Measurements from ENCODE around the gene CIC.

Gene CIC

GRCh38 chr19:42268704-42269477 is at the start of gene CIC:
Gene CIC (plus strand): TSS chr19:42269252. CDS start chr19:42271784, 2,532 bp downstream.
- peak; percentile 91 to 100 (median 100) for DNase-seq

- peak; percentile 83 to 99 (median 94) for DNase-seq
Measured at GRCh38 chr19:42219812-42220750, 49.0 kb upstream of the CIC start, which contains the start of gene ZNF526. Gene ZNF526 (plus strand): TSS chr19:42220312. CDS start chr19:42224404, 4,092 bp downstream.

GRCh38 chr19:42220751-42221097 is 48.3 kb upstream of the CIC start:
- no peak for DNase-seq

GRCh38 chr19:42224940-42225717 is 43.9 kb upstream of the CIC start:
- no peak for DNase-seq

- DNase-seq: no peak
Measured at GRCh38 chr19:42225718-42226292, 43.2 kb upstream of the CIC start.

GRCh38 chr19:42226886-42227285 is 42.2 kb upstream of the CIC start:
- DNase-seq: no peak

GRCh38 chr19:42228641-42229040 is 40.4 kb upstream of the CIC start:
- DNase-seq: no peak

GRCh38 chr19:42229301-42229854 is 39.7 kb upstream of the CIC start:
- no peak for DNase-seq

GRCh38 chr19:42229855-42230351 is 39.1 kb upstream of the CIC start:
- DNase-seq: no peak

- no peak for DNase-seq
Measured at GRCh38 chr19:42230571-42230970, 38.5 kb upstream of the CIC start.

GRCh38 chr19:42232435-42232834 is 36.6 kb upstream of the CIC start:
- DNase-seq: no peak

GRCh38 chr19:42233106-42233505 is 35.9 kb upstream of the CIC start:
- DNase-seq: no peak

GRCh38 chr19:42233678-42234292 is 35.3 kb upstream of the CIC start:
- no peak for DNase-seq

- DNase-seq: no peak
Measured at GRCh38 chr19:42234364-42234763, 34.7 kb upstream of the CIC start.

- DNase-seq: no peak
Measured at GRCh38 chr19:42235181-42235580, 33.9 kb upstream of the CIC start.

GRCh38 chr19:42239544-42240220 is 29.4 kb upstream of the CIC start:
- DNase-seq: no peak

- no peak for DNase-seq
Measured at GRCh38 chr19:42241279-42241678, 27.8 kb upstream of the CIC start.

- DNase-seq: peak in 3 of 51 donors; percentile 30 to 54 (median 43)
Measured at GRCh38 chr19:42242069-42242511, 27.0 kb upstream of the CIC start.
